ENCODE results near the gene FBXW8.

The FBXW8 gene

GRCh38 chr12:117026343-117026742 is 115.6 kb downstream of the FBXW8 start:
- H3K14ac ChIP-seq (ENCODE audit: low read length) = no peak overlapping the region
- peaks cover 3% of the 10 kb centered on the region in 2 donors for H3K4me1 ChIP-seq (ENCODE audit: control insufficient read depth in 2 of 2, insufficient read depth in 1 of 2, low read depth in 1 of 2, low read length in 2 of 2)
- H2AK5ac ChIP-seq (ENCODE audit: low read depth, low read length) = no peak overlapping the region
- H3K36me3 ChIP-seq (replicated peaks in 1 of 2; ENCODE audit: control insufficient read depth in 2 of 2, insufficient read depth in 2 of 2, low read length in 2 of 2) = peaks cover 48 to 80% of the 10 kb centered on the region in 2 donors
- H2BK120ac ChIP-seq (ENCODE audit: low read depth, low read length) = no peak overlapping the region
- H3K27me3 ChIP-seq (ENCODE audit: control insufficient read depth in 3 of 3, insufficient read depth in 3 of 3, low read depth in 1 of 3, low read length in 3 of 3) = no peaks in the 10 kb centered on the region
- no peak overlapping the region for H4K91ac ChIP-seq (ENCODE audit: low read depth, low read length, poor library complexity)
- no peak overlapping the region for H2BK12ac ChIP-seq (ENCODE audit: low read length)
- H3K4me2 ChIP-seq (ENCODE audit: insufficient read depth, low read length, poor library complexity, severe bottlenecking) = no peak overlapping the region
- no peak overlapping the region for H3K4me3 ChIP-seq (ENCODE audit: low read length in 2 of 2)
- H3K79me1 ChIP-seq (ENCODE audit: low read depth, low read length) = peaks cover 3% of the 10 kb centered on the region
- H2BK15ac ChIP-seq (ENCODE audit: low read length) = no peak overlapping the region
- H3K9me3 ChIP-seq (replicated peaks in 1 of 2; ENCODE audit: control insufficient read depth in 2 of 2, insufficient read depth in 1 of 2, low read depth in 1 of 2, low read length in 2 of 2) = no peaks in the 10 kb centered on the region
- no peak overlapping the region for H3K4ac ChIP-seq (ENCODE audit: low read length)
- DNase-seq (ENCODE audit: low spot score) = no peak
- no CpG with 5 or more reads among the region's 4 CpGs for WGBS, 2 donors (ENCODE audit: extremely low coverage in 2 of 2, insufficient read length in 2 of 2, insufficient replicate concordance in 1 of 2)
- H2AFZ ChIP-seq (ENCODE audit: low read length) = no peak overlapping the region
- H3K23ac ChIP-seq (ENCODE audit: low read depth, low read length, poor library complexity) = no peak overlapping the region
- H3K27ac ChIP-seq (replicated peaks; ENCODE audit: low read length) = no peak overlapping the region
- no peak overlapping the region for H3K18ac ChIP-seq (ENCODE audit: low read length)
- H2BK5ac ChIP-seq (ENCODE audit: low read length) = no peak overlapping the region
- no peak overlapping the region for H4K8ac ChIP-seq (ENCODE audit: low read depth, low read length)
- H3K9ac ChIP-seq (ENCODE audit: low read depth, low read length, poor library complexity) = peak overlapping the region; percentile 47

DNA sequence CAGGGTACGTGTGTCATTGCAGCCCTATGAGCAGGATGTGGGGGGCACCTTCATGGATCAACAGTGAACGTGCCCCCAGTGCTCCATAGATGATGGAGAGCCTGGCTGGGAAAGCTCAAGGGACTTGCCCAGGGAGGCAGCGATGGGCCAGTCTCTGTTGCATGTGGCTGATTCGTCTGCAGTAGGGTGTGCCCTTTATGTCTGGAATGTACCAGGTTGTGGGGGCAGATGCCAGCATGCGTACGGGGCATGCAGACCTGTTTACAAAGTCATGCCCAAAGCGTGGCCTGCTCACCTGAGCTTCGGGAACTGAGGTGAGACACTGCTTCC is 116.1 kb downstream of the FBXW8 start:
- no peaks in the 10 kb centered on the region for H3K27me3 ChIP-seq (ENCODE audit: control insufficient read depth in 3 of 3, insufficient read depth in 3 of 3, low read depth in 1 of 3, low read length in 3 of 3)
- H2BK120ac ChIP-seq (ENCODE audit: low read depth, low read length) = no peak overlapping the region
- H3K9me3 ChIP-seq (replicated peaks in 1 of 2; ENCODE audit: control insufficient read depth in 2 of 2, insufficient read depth in 1 of 2, low read depth in 1 of 2, low read length in 2 of 2) = no peaks in the 10 kb centered on the region
- H3K4ac ChIP-seq (ENCODE audit: low read length) = no peak overlapping the region
- no peak overlapping the region for H3K4me3 ChIP-seq (ENCODE audit: low read length in 2 of 2)
- H3K14ac ChIP-seq (ENCODE audit: low read length) = no peak overlapping the region
- H2AFZ ChIP-seq (ENCODE audit: low read length) = no peak overlapping the region
- H3K18ac ChIP-seq (ENCODE audit: low read length) = no peak overlapping the region
- no peak overlapping the region for H4K91ac ChIP-seq (ENCODE audit: low read depth, low read length, poor library complexity)
- no peak overlapping the region for H2BK5ac ChIP-seq (ENCODE audit: low read length)
- no peak overlapping the region for H3K4me2 ChIP-seq (ENCODE audit: insufficient read depth, low read length, poor library complexity, severe bottlenecking)
- no peak overlapping the region for H2BK12ac ChIP-seq (ENCODE audit: low read length)
- H2AK5ac ChIP-seq (ENCODE audit: low read depth, low read length) = no peak overlapping the region
- no peak overlapping the region for H3K27ac ChIP-seq (replicated peaks; ENCODE audit: low read length)
- H3K36me3 ChIP-seq (replicated peaks in 1 of 2; ENCODE audit: control insufficient read depth in 2 of 2, insufficient read depth in 2 of 2, low read length in 2 of 2) = peaks cover 48 to 76% of the 10 kb centered on the region in 2 donors
- DNase-seq (ENCODE audit: low spot score) = no peak
- H4K8ac ChIP-seq (ENCODE audit: low read depth, low read length) = no peak overlapping the region
- peaks cover 3% of the 10 kb centered on the region in 2 donors for H3K4me1 ChIP-seq (ENCODE audit: control insufficient read depth in 2 of 2, insufficient read depth in 1 of 2, low read depth in 1 of 2, low read length in 2 of 2)
- WGBS, 2 donors (ENCODE audit: extremely low coverage in 2 of 2, insufficient read length in 2 of 2, insufficient replicate concordance in 1 of 2) = no CpG with 5 or more reads among the region's 8 CpGs
- H3K9ac ChIP-seq (ENCODE audit: low read depth, low read length, poor library complexity) = no peak overlapping the region
- peaks cover 3% of the 10 kb centered on the region for H3K79me1 ChIP-seq (ENCODE audit: low read depth, low read length)
- no peak overlapping the region for H2BK15ac ChIP-seq (ENCODE audit: low read length)
- H3K23ac ChIP-seq (ENCODE audit: low read depth, low read length, poor library complexity) = peak overlapping the region; percentile 32

DNA sequence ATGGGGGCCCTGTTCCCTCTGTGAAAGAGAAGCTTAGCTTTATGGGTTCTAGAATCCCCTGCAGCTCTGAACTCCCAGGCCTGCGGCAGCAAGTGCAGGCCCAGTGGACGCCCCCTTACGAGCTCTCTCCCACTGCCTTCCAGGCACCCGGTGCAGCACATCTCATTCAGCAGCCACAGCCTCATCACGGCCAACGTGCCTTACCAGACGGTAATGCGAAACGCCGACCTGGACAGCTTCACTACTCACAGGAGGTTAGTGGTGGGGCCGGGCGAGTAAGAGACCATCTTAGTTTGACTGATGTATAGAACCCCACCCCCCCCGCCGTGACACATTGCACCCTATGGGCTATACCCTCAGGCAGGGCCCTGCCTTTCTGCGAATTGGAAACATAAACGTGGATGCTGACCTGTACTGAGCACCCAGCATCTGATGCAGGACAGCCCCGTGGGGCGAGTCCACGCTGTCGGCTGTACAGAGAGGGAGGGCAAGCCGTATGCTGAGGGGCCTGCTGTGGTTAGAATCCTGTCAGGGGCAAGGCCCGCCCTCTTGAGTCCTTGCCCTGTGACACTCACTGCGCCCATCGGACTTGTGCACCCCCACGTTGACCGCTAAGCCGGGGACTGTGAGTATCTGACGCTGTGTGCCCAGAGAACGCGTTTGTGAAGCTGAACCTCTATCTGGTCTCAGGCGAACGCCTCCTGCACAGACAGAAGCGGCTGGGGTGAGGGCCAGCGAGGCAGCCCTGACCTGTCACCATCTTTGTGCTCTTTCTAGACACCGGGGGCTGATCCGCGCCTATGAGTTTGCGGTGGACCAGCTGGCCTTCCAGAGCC is 116.7 kb downstream of the FBXW8 start:
- H3K23ac ChIP-seq (ENCODE audit: low read depth, low read length, poor library complexity) = no peak overlapping the region
- H3K18ac ChIP-seq (ENCODE audit: low read length) = peak overlapping the region; percentile 33
- no peak overlapping the region for H2BK12ac ChIP-seq (ENCODE audit: low read length)
- H3K9me3 ChIP-seq (replicated peaks in 1 of 2; ENCODE audit: control insufficient read depth in 2 of 2, insufficient read depth in 1 of 2, low read depth in 1 of 2, low read length in 2 of 2) = no peaks in the 10 kb centered on the region
- no peak overlapping the region for H3K4ac ChIP-seq (ENCODE audit: low read length)
- no peaks in the 10 kb centered on the region for H3K27me3 ChIP-seq (ENCODE audit: control insufficient read depth in 3 of 3, insufficient read depth in 3 of 3, low read depth in 1 of 3, low read length in 3 of 3)
- no peak overlapping the region for H2BK120ac ChIP-seq (ENCODE audit: low read depth, low read length)
- no peak overlapping the region for H2AK5ac ChIP-seq (ENCODE audit: low read depth, low read length)
- H3K4me3 ChIP-seq (ENCODE audit: low read length in 2 of 2) = peak overlapping the region in 1 of 2 donors; percentile 43
- no peak overlapping the region for H3K14ac ChIP-seq (ENCODE audit: low read length)
- no peak overlapping the region for H2AFZ ChIP-seq (ENCODE audit: low read length)
- H3K27ac ChIP-seq (replicated peaks; ENCODE audit: low read length) = no peak overlapping the region
- DNase-seq (ENCODE audit: low spot score) = no peak
- H3K9ac ChIP-seq (ENCODE audit: low read depth, low read length, poor library complexity) = no peak overlapping the region
- H4K8ac ChIP-seq (ENCODE audit: low read depth, low read length) = no peak overlapping the region
- peaks cover 48 to 75% of the 10 kb centered on the region in 2 donors for H3K36me3 ChIP-seq (replicated peaks in 1 of 2; ENCODE audit: control insufficient read depth in 2 of 2, insufficient read depth in 2 of 2, low read length in 2 of 2)
- H3K79me1 ChIP-seq (ENCODE audit: low read depth, low read length) = peaks cover 3% of the 10 kb centered on the region
- H3K4me1 ChIP-seq (ENCODE audit: control insufficient read depth in 2 of 2, insufficient read depth in 1 of 2, low read depth in 1 of 2, low read length in 2 of 2) = peaks cover 3% of the 10 kb centered on the region in 2 donors
- no peak overlapping the region for H4K91ac ChIP-seq (ENCODE audit: low read depth, low read length, poor library complexity)
- H3K4me2 ChIP-seq (ENCODE audit: insufficient read depth, low read length, poor library complexity, severe bottlenecking) = no peak overlapping the region
- WGBS, 2 donors (ENCODE audit: extremely low coverage in 2 of 2, insufficient read length in 2 of 2, insufficient replicate concordance in 1 of 2) = no CpG with 5 or more reads among the region's 38 CpGs
- H2BK5ac ChIP-seq (ENCODE audit: low read length) = no peak overlapping the region
- H2BK15ac ChIP-seq (ENCODE audit: low read length) = no peak overlapping the region

DNA sequence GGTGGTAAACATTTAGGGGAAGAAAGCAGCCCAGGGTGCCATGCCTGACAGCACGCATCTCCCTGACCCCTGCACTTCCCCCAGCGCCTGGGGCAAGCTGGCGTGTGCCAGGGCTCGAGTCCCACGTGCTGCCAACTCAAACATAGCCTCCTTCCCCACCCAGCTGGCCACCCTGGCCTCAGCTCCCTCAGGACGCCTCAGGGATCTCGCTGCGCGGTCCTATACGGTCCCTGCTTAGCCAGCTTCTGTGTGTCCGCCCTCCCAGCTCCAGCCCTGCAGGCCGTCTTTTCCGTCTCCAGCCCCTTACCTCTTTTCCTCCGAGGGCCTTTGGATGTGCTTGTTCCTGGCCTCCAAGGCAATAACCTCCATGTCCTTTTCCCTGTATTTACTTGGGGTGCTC is 117.5 kb downstream of the FBXW8 start:
- no peaks in the 10 kb centered on the region for H3K9me3 ChIP-seq (replicated peaks in 1 of 2; ENCODE audit: control insufficient read depth in 2 of 2, insufficient read depth in 1 of 2, low read depth in 1 of 2, low read length in 2 of 2)
- no peak overlapping the region for H4K91ac ChIP-seq (ENCODE audit: low read depth, low read length, poor library complexity)
- H3K4me3 ChIP-seq (ENCODE audit: low read length in 2 of 2) = no peak overlapping the region
- no peak overlapping the region for H2BK15ac ChIP-seq (ENCODE audit: low read length)
- no peak overlapping the region for H3K4me2 ChIP-seq (ENCODE audit: insufficient read depth, low read length, poor library complexity, severe bottlenecking)
- no peak overlapping the region for H3K14ac ChIP-seq (ENCODE audit: low read length)
- no peaks in the 10 kb centered on the region for H3K27me3 ChIP-seq (ENCODE audit: control insufficient read depth in 3 of 3, insufficient read depth in 3 of 3, low read depth in 1 of 3, low read length in 3 of 3)
- no peak overlapping the region for H2BK5ac ChIP-seq (ENCODE audit: low read length)
- H3K27ac ChIP-seq (replicated peaks; ENCODE audit: low read length) = no peak overlapping the region
- peaks cover 7% of the 10 kb centered on the region in 2 donors for H3K4me1 ChIP-seq (ENCODE audit: control insufficient read depth in 2 of 2, insufficient read depth in 1 of 2, low read depth in 1 of 2, low read length in 2 of 2)
- DNase-seq (ENCODE audit: low spot score) = no peak
- H2BK120ac ChIP-seq (ENCODE audit: low read depth, low read length) = no peak overlapping the region
- no peak overlapping the region for H2BK12ac ChIP-seq (ENCODE audit: low read length)
- H3K23ac ChIP-seq (ENCODE audit: low read depth, low read length, poor library complexity) = no peak overlapping the region
- peaks cover 48 to 75% of the 10 kb centered on the region in 2 donors for H3K36me3 ChIP-seq (replicated peaks in 1 of 2; ENCODE audit: control insufficient read depth in 2 of 2, insufficient read depth in 2 of 2, low read length in 2 of 2)
- WGBS, 2 donors (ENCODE audit: extremely low coverage in 2 of 2, insufficient read length in 2 of 2, insufficient replicate concordance in 1 of 2) = no CpG with 5 or more reads among the region's 14 CpGs
- no peak overlapping the region for H3K18ac ChIP-seq (ENCODE audit: low read length)
- no peak overlapping the region for H2AK5ac ChIP-seq (ENCODE audit: low read depth, low read length)
- no peak overlapping the region for H4K8ac ChIP-seq (ENCODE audit: low read depth, low read length)
- peaks cover 3% of the 10 kb centered on the region for H3K79me1 ChIP-seq (ENCODE audit: low read depth, low read length)
- no peak overlapping the region for H2AFZ ChIP-seq (ENCODE audit: low read length)
- no peak overlapping the region for H3K4ac ChIP-seq (ENCODE audit: low read length)
- H3K9ac ChIP-seq (ENCODE audit: low read depth, low read length, poor library complexity) = no peak overlapping the region

All from neuronal stem cell (in vitro differentiated cells).